ENCODE data around the gene C1QTNF3.

Gene C1QTNF3

DNA sequence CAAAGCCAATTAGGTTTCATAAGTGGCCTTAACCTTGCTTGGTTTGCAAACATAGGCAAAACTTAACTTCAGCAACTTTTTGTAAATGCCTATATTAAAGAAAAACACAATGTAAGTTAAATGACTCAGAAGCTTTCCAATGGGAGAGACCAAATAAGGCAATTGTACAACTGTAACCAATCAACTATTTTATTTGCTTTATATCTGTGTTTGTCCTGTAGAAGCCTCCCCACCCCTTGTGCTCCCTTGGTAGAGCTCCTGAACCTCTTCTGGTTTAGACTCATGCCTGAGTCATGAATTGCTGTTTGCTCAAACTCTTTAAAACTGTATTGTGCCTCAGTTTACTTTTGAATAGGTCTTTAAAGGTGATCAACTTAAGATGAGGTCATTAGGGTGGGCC, 3.0 kb upstream of the C1QTNF3 start:
- DNase-seq (ENCODE audit: insufficient read length): no peak
- FAIRE-seq: no peak
- TF ChIP-seq POLR2AphosphoS5 (IDR thresholded peaks at IDR 0.05; ENCODE audit: low read depth, low read length) (no peak), POLR2A (IDR thresholded peaks at IDR 0.05; ENCODE audit: low read depth, low read length) (no peak), TAF1 (IDR thresholded peaks at IDR 0.05; ENCODE audit: borderline replicate concordance, low read depth, low read length) (no peak)

DNA sequence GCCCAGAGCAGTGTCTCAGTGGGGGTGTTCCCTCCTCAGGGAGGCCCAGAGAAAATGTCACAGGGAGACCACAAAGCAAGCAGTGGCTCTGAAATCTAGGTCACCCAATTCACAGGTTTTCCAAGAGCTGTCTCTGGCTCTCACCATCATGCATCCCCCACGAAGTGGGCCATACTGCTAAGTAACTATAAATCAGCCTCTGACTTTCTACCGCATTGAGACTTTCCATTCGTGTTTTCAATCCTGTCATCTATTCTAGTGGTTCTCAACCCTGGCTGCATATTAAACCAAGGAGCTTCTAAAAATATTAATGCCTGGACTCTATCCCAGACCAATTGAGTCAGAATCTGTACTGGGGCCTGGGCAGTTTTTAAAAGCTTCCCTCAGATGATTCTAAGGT, 2.0 kb upstream of the C1QTNF3 start:
- TF ChIP-seq POLR2AphosphoS5 (IDR thresholded peaks at IDR 0.05; ENCODE audit: low read depth, low read length): no peak
- no peak for TF ChIP-seq POLR2A (IDR thresholded peaks at IDR 0.05; ENCODE audit: low read depth, low read length)
- TF ChIP-seq TAF1 (IDR thresholded peaks at IDR 0.05; ENCODE audit: borderline replicate concordance, low read depth, low read length): no peak
- DNase-seq (ENCODE audit: insufficient read length) (no peak), FAIRE-seq (no peak)

DNA sequence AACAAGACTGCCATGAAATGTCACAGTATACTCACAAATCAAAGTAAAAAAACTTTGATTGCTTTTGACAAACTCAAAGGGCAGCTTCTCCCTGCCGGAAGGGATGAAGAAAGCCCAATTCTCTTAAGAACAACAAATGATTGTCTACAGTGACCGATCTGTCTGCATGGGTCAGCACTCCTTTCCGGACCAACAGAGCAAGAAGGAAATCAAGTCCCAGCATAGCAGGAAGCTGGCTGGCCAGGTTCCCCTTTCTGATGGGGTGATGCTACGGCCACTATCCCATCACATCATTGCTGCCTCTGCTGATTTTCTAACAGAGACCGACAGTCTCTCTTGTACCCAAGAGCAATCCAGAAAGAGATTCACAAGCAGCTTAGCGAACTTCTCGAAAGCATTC, 692 bp downstream of the C1QTNF3 start:
- FAIRE-seq: no peak
- no peak for TF ChIP-seq TAF1 (IDR thresholded peaks at IDR 0.05; ENCODE audit: borderline replicate concordance, low read depth, low read length)
- TF ChIP-seq POLR2A (IDR thresholded peaks at IDR 0.05; ENCODE audit: low read depth, low read length): no peak
- TF ChIP-seq POLR2AphosphoS5 (IDR thresholded peaks at IDR 0.05; ENCODE audit: low read depth, low read length): no peak
- no peak for DNase-seq (ENCODE audit: insufficient read length)

DNA sequence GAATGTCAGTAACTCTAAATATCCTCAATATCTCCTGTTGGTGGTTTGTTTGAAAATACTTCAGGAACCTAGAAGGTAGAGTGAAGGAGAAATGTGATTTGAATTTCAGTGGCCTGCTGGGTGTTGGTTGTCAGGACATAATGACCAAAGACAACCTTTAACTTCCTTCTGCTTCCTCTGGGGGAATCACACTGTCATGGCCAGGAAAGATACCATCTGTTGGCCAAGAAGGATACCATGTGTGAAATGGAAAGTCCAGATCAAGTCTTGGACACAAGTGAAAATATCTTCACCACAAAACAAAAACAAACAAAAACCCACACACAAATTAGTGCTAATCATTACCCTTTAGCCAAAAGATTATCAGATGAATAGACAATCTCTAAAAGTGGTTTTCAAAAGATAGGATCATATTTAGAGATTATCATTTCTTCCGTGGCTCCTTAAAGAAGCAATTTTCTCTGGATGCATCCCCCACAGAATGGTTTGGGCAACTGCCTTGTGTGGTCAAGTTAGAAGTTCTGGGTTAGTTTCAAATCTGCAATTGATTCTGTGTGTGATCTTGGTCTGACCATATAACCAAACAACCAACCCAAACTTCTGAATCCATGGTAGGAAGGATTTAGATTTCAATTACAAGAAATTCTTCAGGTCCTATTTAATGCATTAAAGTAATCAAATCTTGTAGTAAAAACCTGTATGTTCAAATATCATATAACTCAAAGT, 1.6 kb downstream of the C1QTNF3 start:
- FAIRE-seq: no peak
- TF ChIP-seq POLR2A (IDR thresholded peaks at IDR 0.05; ENCODE audit: low read depth, low read length): no peak
- TF ChIP-seq TAF1 (IDR thresholded peaks at IDR 0.05; ENCODE audit: borderline replicate concordance, low read depth, low read length): no peak
- TF ChIP-seq POLR2AphosphoS5 (IDR thresholded peaks at IDR 0.05; ENCODE audit: low read depth, low read length): no peak
- DNase-seq (ENCODE audit: insufficient read length): no peak

DNA sequence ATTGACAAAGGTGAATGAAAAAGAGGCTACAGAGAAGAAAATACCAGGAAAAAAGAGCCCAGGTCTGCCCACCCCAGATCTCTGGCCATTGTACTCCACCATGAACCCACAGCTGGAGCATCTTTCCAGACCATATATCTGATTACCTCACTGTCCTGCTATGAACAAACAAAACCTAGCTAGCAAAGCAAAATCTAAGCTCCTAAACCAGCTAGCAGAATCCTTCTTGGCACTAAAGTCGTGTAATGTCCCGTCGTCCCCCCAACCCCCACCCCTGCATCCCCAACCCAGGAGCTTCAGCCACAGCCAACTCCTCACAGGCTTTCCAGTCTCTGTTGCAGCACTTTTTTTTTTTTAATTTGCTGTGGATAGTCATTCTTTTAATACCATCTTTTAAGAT, 2.5 kb downstream of the C1QTNF3 start:
- DNase-seq (ENCODE audit: insufficient read length) (no peak), FAIRE-seq (no peak)
- no peak for TF ChIP-seq POLR2AphosphoS5 (IDR thresholded peaks at IDR 0.05; ENCODE audit: low read depth, low read length)
- TF ChIP-seq TAF1 (IDR thresholded peaks at IDR 0.05; ENCODE audit: borderline replicate concordance, low read depth, low read length): no peak
- no peak for TF ChIP-seq POLR2A (IDR thresholded peaks at IDR 0.05; ENCODE audit: low read depth, low read length)

DNA sequence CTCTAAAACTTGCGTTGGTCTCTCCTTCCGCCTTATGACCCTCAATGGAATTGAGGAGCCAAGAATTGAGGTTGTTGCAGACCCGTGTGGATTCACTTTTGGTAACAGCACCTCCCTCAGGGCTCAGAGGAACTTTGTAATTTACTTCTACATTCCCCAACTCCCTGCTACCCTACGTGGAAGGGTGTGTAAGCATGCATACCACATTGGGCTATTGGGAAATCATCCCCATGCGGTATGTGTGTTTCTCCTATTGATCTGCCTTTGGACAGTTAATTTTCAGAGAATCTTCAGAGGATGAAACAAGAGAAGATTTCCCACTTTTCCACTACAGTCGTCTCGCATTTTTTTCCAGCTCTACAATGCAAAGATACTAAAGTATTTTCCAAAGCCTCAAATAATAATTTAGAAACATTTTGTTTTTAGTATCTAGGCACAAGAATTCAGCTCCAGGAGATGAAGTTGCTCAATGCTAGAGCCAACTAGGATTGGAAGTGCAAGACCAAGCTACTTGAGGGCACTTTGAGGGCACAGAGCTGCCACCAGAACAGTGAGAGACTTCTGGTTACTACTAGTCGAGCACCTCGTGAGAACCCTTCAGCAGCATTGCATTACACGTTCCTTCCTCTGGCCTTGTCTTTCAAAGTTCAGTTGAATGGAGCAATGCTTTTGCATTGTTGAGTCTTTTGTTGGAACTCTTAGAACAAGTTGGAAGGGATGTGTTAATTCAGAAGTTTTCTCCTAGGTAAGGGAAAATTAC, 3.4 kb downstream of the C1QTNF3 start:
- DNase-seq (ENCODE audit: insufficient read length) (no peak), FAIRE-seq (no peak)
- TF ChIP-seq TAF1 (IDR thresholded peaks at IDR 0.05; ENCODE audit: borderline replicate concordance, low read depth, low read length) (no peak), POLR2AphosphoS5 (IDR thresholded peaks at IDR 0.05; ENCODE audit: low read depth, low read length) (no peak), POLR2A (IDR thresholded peaks at IDR 0.05; ENCODE audit: low read depth, low read length) (no peak)

DNA sequence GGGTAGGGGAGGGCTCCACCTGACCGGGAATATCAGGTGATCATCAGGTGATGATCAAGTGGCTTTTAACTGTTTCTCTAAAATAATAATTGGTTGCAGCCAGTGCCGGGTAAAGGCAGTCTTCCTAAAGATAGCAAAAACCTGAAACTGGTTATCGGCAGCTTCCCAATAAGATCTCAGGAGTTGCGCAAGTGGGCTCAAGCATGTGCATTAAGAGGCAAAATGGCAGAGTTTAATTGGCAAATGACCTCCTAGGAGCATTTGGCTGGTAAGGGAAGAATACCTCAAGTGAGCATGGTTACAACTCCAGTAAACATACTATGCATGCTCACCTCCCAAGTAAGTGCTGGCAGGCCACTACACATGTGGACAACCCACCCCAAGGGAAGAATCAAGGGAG, 4.2 kb downstream of the C1QTNF3 start:
- no peak for TF ChIP-seq TAF1 (IDR thresholded peaks at IDR 0.05; ENCODE audit: borderline replicate concordance, low read depth, low read length)
- no peak for TF ChIP-seq POLR2AphosphoS5 (IDR thresholded peaks at IDR 0.05; ENCODE audit: low read depth, low read length)
- no peak for TF ChIP-seq POLR2A (IDR thresholded peaks at IDR 0.05; ENCODE audit: low read depth, low read length)
- DNase-seq (ENCODE audit: insufficient read length) (no peak), FAIRE-seq (no peak)

DNA sequence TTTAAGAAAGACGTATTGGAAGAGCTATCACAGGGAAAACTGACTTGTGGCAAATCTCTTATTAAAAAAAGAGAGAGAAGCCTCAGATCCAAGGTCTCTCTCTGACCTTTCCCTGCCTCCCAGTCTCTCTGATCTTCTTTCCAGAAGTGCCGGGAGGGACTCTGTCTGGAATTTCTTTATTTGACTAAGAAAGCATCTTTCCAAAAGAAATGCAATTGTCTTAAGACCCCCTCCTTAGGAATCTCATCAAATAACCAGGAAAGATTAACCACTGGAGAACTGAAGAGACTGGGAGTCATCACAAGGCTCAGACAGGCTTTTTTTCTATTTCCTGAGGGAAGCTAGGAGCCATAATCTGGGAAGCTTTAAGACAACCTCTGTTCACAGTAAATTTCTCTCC, 4.6 kb downstream of the C1QTNF3 start:
- DNase-seq (ENCODE audit: insufficient read length) (no peak), FAIRE-seq (no peak)
- TF ChIP-seq POLR2A (IDR thresholded peaks at IDR 0.05; ENCODE audit: low read depth, low read length) (no peak), TAF1 (IDR thresholded peaks at IDR 0.05; ENCODE audit: borderline replicate concordance, low read depth, low read length) (no peak), POLR2AphosphoS5 (IDR thresholded peaks at IDR 0.05; ENCODE audit: low read depth, low read length) (no peak)

DNA sequence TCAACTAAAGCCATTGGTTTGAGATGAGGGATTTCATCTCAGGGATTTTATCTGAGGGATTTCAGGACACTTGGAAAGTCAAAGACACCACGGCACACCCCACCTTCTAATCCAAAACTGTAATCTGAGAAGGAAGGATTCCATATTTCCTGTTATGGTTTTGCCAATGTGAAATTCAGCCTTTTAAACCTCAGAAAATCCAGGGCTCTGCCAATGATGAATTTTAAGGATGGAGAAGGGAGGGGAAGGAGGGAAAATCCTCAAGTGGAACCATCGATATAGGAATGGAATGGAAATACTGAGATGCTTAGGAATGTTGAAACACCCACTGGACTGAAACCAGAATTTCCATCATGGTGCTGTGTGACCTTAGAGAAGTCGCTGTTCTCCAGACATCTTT, 5.3 kb downstream of the C1QTNF3 start:
- TF ChIP-seq POLR2AphosphoS5 (IDR thresholded peaks at IDR 0.05; ENCODE audit: low read depth, low read length) (no peak), TAF1 (IDR thresholded peaks at IDR 0.05; ENCODE audit: borderline replicate concordance, low read depth, low read length) (no peak)
- DNase-seq (ENCODE audit: insufficient read length) (no peak), FAIRE-seq (no peak)

DNA sequence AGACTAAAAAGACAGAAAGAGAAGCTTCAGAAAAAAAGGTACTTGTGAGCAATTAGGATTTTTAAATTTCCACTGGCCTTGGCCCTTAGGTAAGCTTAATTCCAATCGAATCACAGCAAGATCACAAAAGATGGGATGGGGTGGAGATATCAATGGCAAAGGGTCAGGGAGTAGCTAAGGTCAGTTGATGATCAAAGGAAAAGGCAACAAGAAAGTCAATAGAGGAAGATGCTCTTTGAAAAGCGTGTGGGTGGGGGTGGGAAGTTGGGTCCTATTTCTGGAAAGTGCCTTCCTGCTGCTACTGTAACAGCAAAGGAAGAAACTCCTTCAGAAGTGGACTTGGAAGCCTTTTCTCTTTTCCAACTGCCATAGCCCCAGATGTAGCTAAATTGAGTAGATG, 7.3 kb downstream of the C1QTNF3 start:
- no peak for FAIRE-seq
- DNase-seq (ENCODE audit: insufficient read length): no peak
- no peak for TF ChIP-seq POLR2AphosphoS5 (IDR thresholded peaks at IDR 0.05; ENCODE audit: low read depth, low read length)
- TF ChIP-seq POLR2A (IDR thresholded peaks at IDR 0.05; ENCODE audit: low read depth, low read length): no peak
- no peak for TF ChIP-seq TAF1 (IDR thresholded peaks at IDR 0.05; ENCODE audit: borderline replicate concordance, low read depth, low read length)

DNA sequence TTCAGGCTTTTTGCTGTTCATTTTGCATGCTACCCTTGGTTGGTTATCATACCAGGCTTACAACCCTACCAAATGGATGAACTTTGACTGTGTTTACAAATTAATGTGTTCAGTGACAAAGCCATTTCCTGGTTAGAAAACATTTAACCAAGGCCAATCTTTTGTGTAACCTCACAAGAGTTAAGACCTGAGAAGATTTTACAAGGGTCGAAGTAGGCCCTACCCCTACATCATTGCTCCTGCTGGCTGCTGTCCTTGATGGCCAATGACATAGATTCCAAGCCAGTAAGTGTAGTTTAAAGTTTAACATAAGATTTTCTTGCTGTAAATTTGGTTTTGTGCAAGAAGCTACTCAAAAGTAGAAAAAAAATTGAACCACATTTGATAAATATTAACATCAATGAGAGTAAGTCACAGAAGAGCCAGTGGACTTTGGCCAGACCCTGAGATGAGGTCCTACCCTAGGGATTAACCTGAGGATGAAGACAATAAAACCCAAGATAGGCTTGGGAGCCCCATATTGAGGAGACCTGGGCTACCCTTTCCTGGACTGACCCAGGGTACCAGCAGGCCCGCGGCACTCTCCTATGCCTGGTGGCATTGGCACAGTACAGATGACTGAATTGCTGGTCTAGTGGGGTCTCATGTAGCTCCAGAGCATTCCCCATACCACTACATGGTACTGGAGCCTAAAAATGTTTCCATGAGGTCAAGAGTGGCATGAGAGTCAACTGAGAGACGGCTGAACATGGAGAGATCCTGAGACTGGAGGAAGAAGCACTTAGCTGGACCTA, 8.3 kb downstream of the C1QTNF3 start:
- FAIRE-seq: no peak
- DNase-seq (ENCODE audit: insufficient read length): no peak

More for the DNA sequence above, 8.3 kb downstream of the C1QTNF3 start:
- no peak for TF ChIP-seq POLR2AphosphoS5 (IDR thresholded peaks at IDR 0.05; ENCODE audit: low read depth, low read length)
- no peak for TF ChIP-seq POLR2A (IDR thresholded peaks at IDR 0.05; ENCODE audit: low read depth, low read length)
- no peak for TF ChIP-seq TAF1 (IDR thresholded peaks at IDR 0.05; ENCODE audit: borderline replicate concordance, low read depth, low read length)

Measured in GM12892 (cell line).